Activated T-cell treated with anti-CD3 and anti-CD28 coated beads, Interleukin-2, amount 50 U/mL, for 72 hours (primary cell): Measurements from ENCODE around the gene RPL18. TPM values are rescaled to one million over a fixed set of nuclear protein-coding genes. Genes with fewer than 3 reads are reported as not detected.

ENCODE experiments used
- total RNA-seq, 2 donors: library from RNA; stranded (reverse); gene quantifications; one replicate each; pipeline ENCODE4 v1.2.3, GENCODE V29; 2022

Gene RPL18
- total RNA-seq, 2 donors from 2014 or later, result 1,953 to 2,080 TPM

Other genes with a start within 250 kb of the RPL18 start
- gene KDELR1, start 227.6 kb downstream of the RPL18 start, total RNA-seq, result 100 to 1,000 TPM; 101 to 103 TPM
- gene GRIN2D, start 225.5 kb downstream of the RPL18 start, total RNA-seq, result under 1 TPM; 0.39 to 0.46 TPM
- gene GRWD1, start 173.2 kb downstream of the RPL18 start, total RNA-seq, result 10 to 100 TPM; 27.0 to 38.2 TPM
- 1 to 10 TPM; 3.2 to 5.0 TPM for gene KCNJ14, start 163.6 kb downstream of the RPL18 start, total RNA-seq
- gene CYTH2, start 149.8 kb downstream of the RPL18 start, total RNA-seq, result 10 to 100 TPM; 59.4 to 68.3 TPM
- 1 to 10 TPM; 6.0 to 6.6 TPM for gene LMTK3, start 107.3 kb downstream of the RPL18 start, total RNA-seq
- gene SULT2B1, start 67.0 kb downstream of the RPL18 start, total RNA-seq, result not detected
- gene SPACA4, start 12.4 kb downstream of the RPL18 start, total RNA-seq, result not detected
- gene FAM83E, start 4.1 kb downstream of the RPL18 start, total RNA-seq, result 1 to 10 TPM; 7.5 to 8.5 TPM
- gene SPHK2, start 328 bp upstream of the RPL18 start, total RNA-seq, result 10 to 100 TPM; 26.9 to 27.2 TPM
- 10 to 100 TPM in 1 of 2 donors, 1 to 10 TPM in 1; 8.2 to 13.4 TPM for gene DBP, start 18.2 kb upstream of the RPL18 start, total RNA-seq
- gene CA11, start 27.0 kb upstream of the RPL18 start, total RNA-seq, result 10 to 100 TPM; 10.5 to 11.9 TPM
- gene NTN5, start 53.8 kb upstream of the RPL18 start, total RNA-seq, result 1 to 10 TPM; 1.9 to 2.1 TPM
- not detected for gene FUT2, start 76.8 kb upstream of the RPL18 start, total RNA-seq
- under 1 TPM; 0.69 to 0.89 TPM for gene MAMSTR, start 100.5 kb upstream of the RPL18 start, total RNA-seq
- under 1 TPM; 0.53 to 0.86 TPM for gene RASIP1, start 121.4 kb upstream of the RPL18 start, total RNA-seq
- under 1 TPM; 0.14 to 0.32 TPM for gene IZUMO1, start 127.7 kb upstream of the RPL18 start, total RNA-seq
- under 1 TPM; 0.29 to 0.32 TPM for gene FUT1, start 133.5 kb upstream of the RPL18 start, total RNA-seq
- gene FGF21, start 136.3 kb upstream of the RPL18 start, total RNA-seq, result not detected
- gene BCAT2, start 191.9 kb upstream of the RPL18 start, total RNA-seq, result 10 to 100 TPM; 42.1 to 49.5 TPM
- gene HSD17B14, start 217.3 kb upstream of the RPL18 start, total RNA-seq, result 1 to 10 TPM; 2.0 to 3.2 TPM
- 10 to 100 TPM; 16.2 to 24.5 TPM for gene PLEKHA4, start 249.4 kb upstream of the RPL18 start, total RNA-seq